22Rv1 (cell line): ENCODE results near the gene MYO1D.

Experiments used
- CTCF ChIP-seq: fragments of 450-650 bp; IDR thresholded peaks from 2 replicates; pipeline ENCODE4 v1.5.1; 2017; ENCODE audit warnings: mild to moderate bottlenecking
- ZFX ChIP-seq: fragments of 450-650 bp; IDR thresholded peaks from 2 replicates; pipeline ENCODE4 v1.6.1; 2017; ENCODE audit warnings: antibody characterized with exemption, borderline replicate concordance

- TF ChIP-seq CTCF (no peak), ZFX (no peak)
Observed at GRCh38 chr17:32567086-32567485, 309.8 kb downstream of the MYO1D start.
